ENCODE measurements around the gene BABAM2. TPM values are rescaled to one million over a fixed set of nuclear protein-coding genes. Genes with fewer than 3 reads are reported as not detected.

The BABAM2 gene
- total RNA-seq, 1 donor from 2014 or later: 35.3 TPM

DNA sequence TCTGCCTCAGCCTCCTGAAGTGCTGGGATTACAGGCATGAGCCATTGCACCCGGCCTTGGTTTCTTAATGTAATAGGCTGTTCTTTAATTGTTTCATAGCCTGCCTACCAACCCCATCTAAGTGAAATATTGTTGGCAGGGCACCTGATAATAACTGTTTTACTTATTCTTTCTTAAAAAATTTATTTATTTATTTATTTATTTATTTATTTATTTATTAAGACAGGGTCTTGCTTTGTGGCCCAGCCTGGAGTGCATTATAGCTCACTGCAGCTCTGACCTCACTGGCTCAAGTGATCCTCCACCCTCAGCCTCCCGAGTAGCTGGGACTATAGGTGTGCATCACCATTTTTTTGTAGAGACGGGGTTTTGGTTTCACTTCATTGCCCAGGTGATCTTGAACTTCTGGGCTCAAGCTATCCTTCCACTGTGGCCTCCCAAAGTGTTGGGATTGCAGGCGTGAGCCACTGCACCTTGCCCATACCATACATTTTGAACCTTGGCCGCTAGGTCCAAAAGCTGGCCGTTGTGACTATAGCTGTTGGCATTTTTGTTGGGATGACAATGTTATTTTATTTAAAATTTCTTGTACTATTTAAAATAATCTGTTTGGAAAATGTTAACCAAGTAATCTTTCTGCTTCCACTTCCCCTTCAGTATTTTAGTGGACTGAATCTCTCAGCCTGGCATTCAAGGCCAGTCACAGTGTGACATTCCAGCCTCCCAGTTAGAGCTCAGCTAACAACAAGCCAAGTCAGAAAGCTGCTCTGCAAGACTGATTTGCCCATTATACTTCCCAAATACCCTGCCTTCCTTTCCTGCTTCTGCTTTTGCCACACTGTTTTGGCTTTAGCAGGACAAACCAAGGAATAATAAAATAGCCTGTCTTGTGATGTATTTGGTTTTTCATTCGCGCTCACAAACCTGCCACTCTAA, 52.4 kb downstream of the BABAM2 start:
- no peaks in the 10 kb centered on the region for H3K36me3 ChIP-seq (ENCODE audit: control insufficient read depth, insufficient read depth, low read length)
- no peak overlapping the region for H3K4me3 ChIP-seq (ENCODE audit: low read depth, low read length)
- DNase-seq (ENCODE audit: low read depth): no peak
- TF ChIP-seq, protein P1, sequence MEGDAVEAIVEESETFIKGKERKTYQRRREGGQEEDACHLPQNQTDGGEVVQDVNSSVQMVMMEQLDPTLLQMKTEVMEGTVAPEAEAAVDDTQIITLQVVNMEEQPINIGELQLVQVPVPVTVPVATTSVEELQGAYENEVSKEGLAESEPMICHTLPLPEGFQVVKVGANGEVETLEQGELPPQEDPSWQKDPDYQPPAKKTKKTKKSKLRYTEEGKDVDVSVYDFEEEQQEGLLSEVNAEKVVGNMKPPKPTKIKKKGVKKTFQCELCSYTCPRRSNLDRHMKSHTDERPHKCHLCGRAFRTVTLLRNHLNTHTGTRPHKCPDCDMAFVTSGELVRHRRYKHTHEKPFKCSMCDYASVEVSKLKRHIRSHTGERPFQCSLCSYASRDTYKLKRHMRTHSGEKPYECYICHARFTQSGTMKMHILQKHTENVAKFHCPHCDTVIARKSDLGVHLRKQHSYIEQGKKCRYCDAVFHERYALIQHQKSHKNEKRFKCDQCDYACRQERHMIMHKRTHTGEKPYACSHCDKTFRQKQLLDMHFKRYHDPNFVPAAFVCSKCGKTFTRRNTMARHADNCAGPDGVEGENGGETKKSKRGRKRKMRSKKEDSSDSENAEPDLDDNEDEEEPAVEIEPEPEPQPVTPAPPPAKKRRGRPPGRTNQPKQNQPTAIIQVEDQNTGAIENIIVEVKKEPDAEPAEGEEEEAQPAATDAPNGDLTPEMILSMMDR (IDR thresholded peaks at IDR 0.05; ENCODE audit: insufficient read depth, low read length, poor library complexity, severe bottlenecking): no peak
- no peaks in the 10 kb centered on the region for H3K27me3 ChIP-seq (ENCODE audit: control insufficient read depth, insufficient read depth, low read length)

DNA sequence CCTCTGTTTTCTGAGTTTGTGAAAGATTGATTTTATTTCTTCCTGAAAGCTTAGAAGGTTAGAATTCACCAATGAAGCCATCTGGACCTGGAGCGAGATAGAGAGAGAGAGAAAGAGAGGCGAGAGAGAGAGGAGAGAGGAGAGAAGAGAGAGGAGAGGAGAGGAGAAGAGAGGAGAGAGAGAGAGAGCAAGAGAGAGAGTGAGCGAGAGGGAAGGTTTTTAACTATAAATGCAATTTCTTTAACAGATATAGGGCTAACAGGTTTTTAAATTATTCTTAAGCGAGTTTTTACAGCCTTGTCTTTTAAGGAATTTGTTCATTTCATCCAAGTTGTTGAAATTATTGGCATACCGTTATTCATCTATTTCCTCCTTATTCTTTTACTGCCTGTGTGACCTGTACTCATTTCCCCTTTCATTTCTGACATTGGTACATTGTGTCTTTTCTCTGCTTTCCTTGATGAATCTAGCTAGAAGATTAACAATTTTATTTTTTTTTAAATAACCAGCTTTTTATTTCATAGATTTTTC, 56.1 kb downstream of the BABAM2 start:
- H3K36me3 ChIP-seq (ENCODE audit: control insufficient read depth, insufficient read depth, low read length): no peaks in the 10 kb centered on the region
- DNase-seq (ENCODE audit: low read depth): no peak
- no peak overlapping the region for H3K4me3 ChIP-seq (ENCODE audit: low read depth, low read length)
- H3K27me3 ChIP-seq (ENCODE audit: control insufficient read depth, insufficient read depth, low read length): no peaks in the 10 kb centered on the region
- TF ChIP-seq, protein P1 (IDR thresholded peaks at IDR 0.05; ENCODE audit: insufficient read depth, low read length, poor library complexity, severe bottlenecking): no peak

DNA sequence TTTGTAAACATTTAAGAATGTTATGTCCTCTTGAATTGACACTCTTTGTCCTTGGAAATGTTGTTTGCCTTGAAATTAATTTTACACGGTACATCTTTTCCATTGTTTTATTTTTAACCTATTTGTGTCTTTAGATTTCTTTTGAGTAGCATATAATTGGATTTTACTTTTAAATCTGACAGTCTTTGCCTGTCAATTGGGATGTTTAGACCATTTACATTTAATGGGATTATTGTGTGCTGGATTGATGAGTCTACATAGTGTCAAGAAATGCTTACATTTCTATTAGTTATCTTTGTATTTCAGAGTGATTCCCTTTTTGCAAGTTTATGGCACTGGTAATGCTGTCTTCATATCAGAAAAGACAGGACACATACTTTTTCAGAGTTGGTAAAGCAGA, 61.5 kb downstream of the BABAM2 start:
- TF ChIP-seq, protein P1 (IDR thresholded peaks at IDR 0.05; ENCODE audit: insufficient read depth, low read length, poor library complexity, severe bottlenecking): no peak
- H3K36me3 ChIP-seq (ENCODE audit: control insufficient read depth, insufficient read depth, low read length): no peaks in the 10 kb centered on the region
- H3K4me3 ChIP-seq (ENCODE audit: low read depth, low read length): no peak overlapping the region
- DNase-seq (ENCODE audit: low read depth): no peak
- no peaks in the 10 kb centered on the region for H3K27me3 ChIP-seq (ENCODE audit: control insufficient read depth, insufficient read depth, low read length)

DNA sequence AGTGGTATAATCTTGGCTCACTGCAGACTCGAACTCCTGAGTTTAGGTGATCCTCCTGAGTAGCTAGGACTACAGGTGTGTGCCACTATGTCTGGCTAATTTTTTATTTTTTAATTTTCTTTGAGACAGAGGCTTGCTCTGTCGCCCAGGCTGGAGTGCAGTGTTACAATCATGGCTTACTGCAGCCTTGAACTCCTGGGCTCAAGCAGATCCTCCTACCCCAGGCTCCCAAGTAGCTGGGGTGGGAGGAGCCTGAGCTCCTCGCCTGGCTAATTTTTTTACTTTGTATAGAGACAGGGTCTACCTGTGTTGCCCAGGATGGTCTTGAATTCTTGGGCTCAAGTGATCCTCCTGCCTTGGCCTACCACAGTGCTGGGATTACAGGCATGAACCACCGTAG, 62.5 kb downstream of the BABAM2 start:
- no peak overlapping the region for H3K4me3 ChIP-seq (ENCODE audit: low read depth, low read length)
- TF ChIP-seq, protein P1 (IDR thresholded peaks at IDR 0.05; ENCODE audit: insufficient read depth, low read length, poor library complexity, severe bottlenecking): no peak
- H3K27me3 ChIP-seq (ENCODE audit: control insufficient read depth, insufficient read depth, low read length): no peaks in the 10 kb centered on the region
- no peaks in the 10 kb centered on the region for H3K36me3 ChIP-seq (ENCODE audit: control insufficient read depth, insufficient read depth, low read length)
- DNase-seq (ENCODE audit: low read depth): no peak

DNA sequence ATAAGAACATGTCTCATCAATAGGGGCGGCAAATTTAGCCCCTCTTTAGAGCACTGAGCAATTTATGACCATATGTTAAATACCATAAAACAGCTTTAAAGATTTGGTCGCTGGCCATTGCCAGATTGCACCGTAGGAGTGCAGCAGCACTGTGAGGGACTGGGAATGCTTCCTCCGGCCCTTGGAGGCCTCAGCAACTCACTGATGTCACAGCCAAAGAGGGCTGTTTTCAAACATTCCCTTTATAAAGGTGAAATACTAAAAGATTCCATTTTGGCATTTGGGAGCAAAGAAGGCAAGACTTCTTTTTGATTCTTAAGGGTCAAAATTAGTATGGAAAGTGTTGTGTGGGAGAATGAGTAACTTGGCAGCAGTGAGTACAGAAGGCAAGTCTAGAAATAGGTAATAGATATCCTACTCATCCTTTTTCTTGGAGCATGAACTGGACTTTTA, 63.7 kb downstream of the BABAM2 start:
- H3K27me3 ChIP-seq (ENCODE audit: control insufficient read depth, insufficient read depth, low read length): no peaks in the 10 kb centered on the region
- H3K4me3 ChIP-seq (ENCODE audit: low read depth, low read length): no peak overlapping the region
- TF ChIP-seq, protein P1 (IDR thresholded peaks at IDR 0.05; ENCODE audit: insufficient read depth, low read length, poor library complexity, severe bottlenecking): no peak
- DNase-seq (ENCODE audit: low read depth): no peak
- H3K36me3 ChIP-seq (ENCODE audit: control insufficient read depth, insufficient read depth, low read length): no peaks in the 10 kb centered on the region
